Spleen (tissue), 7 donors: ENCODE measurements around the gene GCHFR.

ENCODE experiments used
- POLR2A ChIP-seq, 3 donors: fragments of 450-650 bp; IDR thresholded peaks; one replicate each; pipeline ENCODE4 v1.5.1; 2017; ENCODE audit warnings: antibody characterized with exemption in 3 of 3, mild to moderate bottlenecking in 1 of 3
- POLR2AphosphoS5 ChIP-seq, 3 donors: sonication (generic); formaldehyde crosslinking; IDR thresholded peaks; one replicate each; pipeline ENCODE4 v1.5.1; 2017; ENCODE audit warnings: antibody characterized with exemption in 3 of 3
- TF ChIP-seq, protein P1 (sequence below), 11 experiments: fragments of 200-600 bp in 7 of 11; fragments of 450-650 bp in 4 of 11; sonication (generic) in 4 of 11; IDR thresholded peaks in 8 of 11; conservative IDR thresholded peaks in 3 of 11; 1 replicate in 7 of 11; 2 replicates in 4 of 11; pipeline versions ENCODE4 v1.4.0 to v1.8.0; 2016 to 2021; ENCODE audit warnings: antibody characterized with exemption in 11 of 11, inconsistent platforms in 4 of 11, mild to moderate bottlenecking in 1 of 11
- donor health status: DM: no; HTN: no; CAD: no; lungs with moderate emphysema.
- donor health status: DM: no; HTN: no; CAD: no.
- donor health status: DM: no; HTN: no; CAD: no.

DNA sequence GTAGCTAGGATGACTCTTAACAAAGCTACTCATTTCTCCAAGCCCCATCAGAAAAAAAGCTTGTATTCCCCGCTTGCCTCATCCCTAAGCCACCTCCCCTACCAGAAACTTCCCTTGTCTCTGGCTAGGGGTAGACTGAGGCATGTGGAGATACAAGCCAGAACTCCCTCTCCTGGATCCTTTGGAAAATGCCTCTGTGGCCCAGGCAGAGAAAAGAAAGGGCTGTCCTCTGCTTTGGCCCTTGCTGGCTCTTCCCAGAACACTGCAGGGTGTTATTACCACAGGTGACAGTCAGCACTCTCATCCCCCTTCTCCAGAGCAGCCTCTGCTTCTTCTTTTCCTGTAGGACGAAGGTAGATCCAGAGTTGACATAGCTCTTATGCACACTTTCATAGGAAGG, 24.0 kb upstream of the GCHFR start:
- TF ChIP-seq, protein P1, sequence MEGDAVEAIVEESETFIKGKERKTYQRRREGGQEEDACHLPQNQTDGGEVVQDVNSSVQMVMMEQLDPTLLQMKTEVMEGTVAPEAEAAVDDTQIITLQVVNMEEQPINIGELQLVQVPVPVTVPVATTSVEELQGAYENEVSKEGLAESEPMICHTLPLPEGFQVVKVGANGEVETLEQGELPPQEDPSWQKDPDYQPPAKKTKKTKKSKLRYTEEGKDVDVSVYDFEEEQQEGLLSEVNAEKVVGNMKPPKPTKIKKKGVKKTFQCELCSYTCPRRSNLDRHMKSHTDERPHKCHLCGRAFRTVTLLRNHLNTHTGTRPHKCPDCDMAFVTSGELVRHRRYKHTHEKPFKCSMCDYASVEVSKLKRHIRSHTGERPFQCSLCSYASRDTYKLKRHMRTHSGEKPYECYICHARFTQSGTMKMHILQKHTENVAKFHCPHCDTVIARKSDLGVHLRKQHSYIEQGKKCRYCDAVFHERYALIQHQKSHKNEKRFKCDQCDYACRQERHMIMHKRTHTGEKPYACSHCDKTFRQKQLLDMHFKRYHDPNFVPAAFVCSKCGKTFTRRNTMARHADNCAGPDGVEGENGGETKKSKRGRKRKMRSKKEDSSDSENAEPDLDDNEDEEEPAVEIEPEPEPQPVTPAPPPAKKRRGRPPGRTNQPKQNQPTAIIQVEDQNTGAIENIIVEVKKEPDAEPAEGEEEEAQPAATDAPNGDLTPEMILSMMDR (IDR thresholded peaks at IDR 0.05 in 8 of 11, conservative IDR thresholded peaks at IDR 0.05 in 3 of 11), result no peak
- TF ChIP-seq POLR2A (IDR thresholded peaks at IDR 0.05) (no peak), POLR2AphosphoS5 (IDR thresholded peaks at IDR 0.05) (no peak)
